Lower leg skin (tissue), 4 donors: ENCODE measurements around the gene RAB21. TPM values are rescaled to one million over a fixed set of nuclear protein-coding genes. Genes with fewer than 3 reads are reported as not detected.

ENCODE experiments used
- DNase-seq, 2 donors: peaks; one replicate each; pipeline ENCODE4 v3.0.0-alpha.2; 2019; ENCODE audit warnings: low spot score in 2 of 2
- H3K4me3 ChIP-seq: fragments of 200-600 bp; sonication (generic); 2 replicates; pipeline ENCODE4 v1.5.1; 2017; ENCODE audit warnings: mild to moderate bottlenecking, low read depth; ENCODE audit not compliant: poor library complexity, severe bottlenecking
- CTCF ChIP-seq, 3 donors: fragments of 450-650 bp; IDR thresholded peaks; one replicate each; pipeline ENCODE4 v1.5.1; 2016; ENCODE audit warnings: antibody characterized with exemption in 3 of 3, mild to moderate bottlenecking in 3 of 3, moderate library complexity in 2 of 3
- POLR2A ChIP-seq, 2 donors: fragments of 450-650 bp; IDR thresholded peaks; one replicate each; pipeline ENCODE4 v1.6.1; 2016 to 2017; ENCODE audit warnings: antibody characterized with exemption in 2 of 2, mild to moderate bottlenecking in 1 of 2, moderate library complexity in 1 of 2
- WGBS, 2 donors: methylation state at CpG; one replicate each; pipeline ENCODE4 v1.1.5; 2018; 5-methylcytosine and 5-hydroxymethylcytosine counted together
- intact Hi-C: fragments of 100-400 bp; cut with DNase I; formaldehyde crosslinking; loops from one replicate; pipeline ENCODE4 v1.15.0; 2023; ENCODE audit warnings: low total_unique reads
- total RNA-seq, 4 donors: library from RNA; depleted of rRNA; stranded (reverse); fragments of >200 nt; gene quantifications; one replicate each; pipeline ENCODE4 v1.1.0, GENCODE V29; 2016

RAB21 gene
- total RNA-seq, 4 donors from 2014 or later, result 34.2 to 51.8 (median 39.1) TPM

- WGBS, 2 donors, result 84 to 90% methylated on average over 21 of the region's 21 CpGs
- intact Hi-C loops, result no loop called here
- H3K4me3 ChIP-seq, result no peak overlapping the region
- TF ChIP-seq CTCF (IDR thresholded peaks at IDR 0.05) (no peak), POLR2A (IDR thresholded peaks at IDR 0.05) (no peak)
- DNase-seq, result peak in 1 of 2 donors; percentile 59
Observed at GRCh38 chr12:71731439-71732356, 23.0 kb upstream of the RAB21 start.

DNA sequence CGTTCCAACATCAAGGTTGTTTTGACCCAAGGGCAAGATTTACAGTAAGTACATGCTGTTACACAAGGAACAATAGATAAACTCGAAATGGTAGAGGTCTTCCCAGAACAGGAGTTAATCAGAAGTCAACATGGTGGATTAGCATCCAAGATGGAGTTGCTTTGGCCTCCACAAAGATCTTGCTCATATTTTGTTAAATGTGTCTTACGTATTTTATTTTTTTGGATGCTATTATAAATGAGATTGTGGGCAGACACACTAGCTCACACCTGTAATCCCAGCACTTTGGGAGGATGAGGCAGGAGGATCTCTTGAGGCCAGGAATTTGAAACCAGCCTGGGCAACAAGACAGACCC is 22.3 kb upstream of the RAB21 start:
- WGBS, 2 donors, result 79 to 90% methylated on average over 3 of the region's 3 CpGs
- H3K4me3 ChIP-seq, result no peak overlapping the region
- TF ChIP-seq CTCF (IDR thresholded peaks at IDR 0.05) (no peak), POLR2A (IDR thresholded peaks at IDR 0.05) (no peak)
- no peak for DNase-seq
- intact Hi-C loops, result no loop called here

DNA sequence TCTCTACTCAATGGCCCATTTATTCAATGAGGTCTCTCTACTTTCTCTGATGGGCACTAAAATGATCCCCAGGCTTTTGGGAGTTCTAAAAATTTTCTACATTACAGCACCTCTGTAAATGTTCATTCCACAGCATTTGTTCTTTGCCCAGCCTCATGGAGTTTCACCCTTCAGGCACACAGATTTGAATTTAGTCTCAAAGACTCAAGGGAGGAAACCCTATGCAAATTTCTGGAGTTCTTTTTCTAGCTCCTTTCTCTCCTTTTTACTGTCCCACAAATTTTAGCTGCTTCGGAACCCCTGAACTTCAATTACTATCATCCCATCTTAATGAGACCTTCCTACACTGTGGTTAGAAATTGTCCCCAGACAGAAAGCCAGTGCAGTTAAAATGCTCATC is 17.5 kb upstream of the RAB21 start:
- no peak overlapping the region for H3K4me3 ChIP-seq
- DNase-seq, result no peak
- TF ChIP-seq CTCF (IDR thresholded peaks at IDR 0.05), result no peak
- no peak for TF ChIP-seq POLR2A (IDR thresholded peaks at IDR 0.05)
- WGBS, 2 donors, result 96 to 97% methylated on average over 1 of the region's 1 CpG
- intact Hi-C loops, result no loop called here

- intact Hi-C loops, result loop anchor here (10.0 kb wide), 2 partner anchors 88 to 328 kb away; no protein-coding TSS in a partner anchor
- no peak for TF ChIP-seq POLR2A (IDR thresholded peaks at IDR 0.05)
- no peak for TF ChIP-seq CTCF (IDR thresholded peaks at IDR 0.05)
- no peak overlapping the region for H3K4me3 ChIP-seq
- 0 to 47% methylated on average over 1 of the region's 1 CpG for whole genome bisulfite sequencing, 2 donors
- no peak for DNase-seq
Observed at GRCh38 chr12:71742998-71743397, 11.7 kb upstream of the RAB21 start.

DNA sequence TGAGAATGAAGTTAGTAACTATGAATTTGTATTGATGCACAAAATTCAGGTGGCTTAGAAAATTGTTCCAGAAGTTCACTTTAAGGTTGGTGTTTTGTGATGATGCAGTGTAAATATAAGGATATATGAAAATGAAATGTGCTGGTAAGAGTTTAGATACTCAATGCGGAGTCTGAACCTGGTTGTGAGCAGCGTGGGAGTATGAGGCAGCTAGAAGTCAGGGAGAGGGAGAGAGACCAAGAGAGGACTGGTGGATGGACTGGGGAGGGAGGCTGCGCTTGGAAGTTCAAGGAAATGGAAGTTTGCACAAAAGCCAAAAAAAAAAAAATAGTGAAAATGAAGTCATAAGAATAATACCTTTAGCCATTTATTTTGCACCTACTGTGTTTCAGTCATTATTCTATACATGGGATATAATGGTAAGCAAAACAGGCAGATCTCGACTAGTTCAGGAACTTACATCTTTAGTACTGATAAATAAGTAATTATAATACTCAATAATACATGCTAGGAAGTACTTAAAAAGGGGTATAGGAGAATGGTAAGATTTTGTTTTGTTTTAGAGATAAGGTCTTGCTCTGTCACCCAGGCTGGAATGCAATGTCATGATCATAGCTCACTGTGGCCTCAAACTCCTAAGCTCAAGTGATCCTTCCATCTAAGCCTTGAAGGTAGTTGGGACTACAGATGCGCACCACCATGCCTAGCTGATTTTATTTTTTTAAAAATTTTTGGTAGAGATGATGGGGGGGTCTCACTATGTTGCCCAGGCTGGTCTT is 10.0 kb upstream of the RAB21 start:
- TF ChIP-seq CTCF (IDR thresholded peaks at IDR 0.05) (no peak), POLR2A (IDR thresholded peaks at IDR 0.05) (no peak)
- H3K4me3 ChIP-seq, result no peak overlapping the region
- DNase-seq, result no peak
- intact Hi-C loops, result loop anchor here (10.0 kb wide), 2 partner anchors 90 to 330 kb away; no protein-coding TSS in a partner anchor
- WGBS, 2 donors, result 89 to 93% methylated on average over 5 of the region's 5 CpGs
